T1000 (cell line): ENCODE results near the gene ZNF213.
A peak's percentile ranks its signal among the peaks of the same experiment; 100 is the strongest.
"Not testable (repeated sequence)": the region's sequence is repeated elsewhere in the genome, so short reads cannot be mapped to it uniquely, and the experiment has no call there.

Source experiments
- DNase-seq: peaks from one replicate; lab custom pipeline; 2025; ENCODE audit warnings: mixed read lengths; lab: John Stamatoyannopoulos, UW

Gene ZNF213

GRCh38 chr16:3129137-3130131 lies 5.4 kb upstream of the ZNF213 start:
- peak; percentile 62 for DNase-seq

- peak; percentile 10 for DNase-seq
Observed at GRCh38 chr16:3131755-3132377, 3.0 kb upstream of the ZNF213 start.

- DNase-seq, result no peak
Observed at GRCh38 chr16:3133844-3134243, 985 bp upstream of the ZNF213 start.

GRCh38 chr16:3135126-3135715 lies 392 bp downstream of the ZNF213 start:
- no peak for DNase-seq

- no peak for DNase-seq
Observed at GRCh38 chr16:3137267-3137666, 2.4 kb downstream of the ZNF213 start.

GRCh38 chr16:3138342-3138741 lies 3.5 kb downstream of the ZNF213 start:
- no peak for DNase-seq

- DNase-seq, result no peak
Observed at GRCh38 chr16:3138823-3139426, 4.1 kb downstream of the ZNF213 start.

- DNase-seq, result not testable (repeated sequence)
Observed at GRCh38 chr16:3139561-3139960, 4.7 kb downstream of the ZNF213 start.

GRCh38 chr16:3140603-3141427 lies 6.0 kb downstream of the ZNF213 start:
- no peak for DNase-seq

- DNase-seq, result no peak
Observed at GRCh38 chr16:3141781-3142311, 7.0 kb downstream of the ZNF213 start.

- no peak for DNase-seq
Observed at GRCh38 chr16:3142327-3142726, 7.5 kb downstream of the ZNF213 start.

- DNase-seq, result no peak
Observed at GRCh38 chr16:3142770-3143169, 7.9 kb downstream of the ZNF213 start.

GRCh38 chr16:3143189-3143588 lies 8.4 kb downstream of the ZNF213 start:
- no peak for DNase-seq

GRCh38 chr16:3143598-3144320 lies 8.9 kb downstream of the ZNF213 start:
- DNase-seq, result no peak

- no peak for DNase-seq
Observed at GRCh38 chr16:3144321-3144983, 9.6 kb downstream of the ZNF213 start.

- DNase-seq, result no peak
Observed at GRCh38 chr16:3145151-3145550, 10.3 kb downstream of the ZNF213 start.

- no peak for DNase-seq
Observed at GRCh38 chr16:3145660-3146059, 10.8 kb downstream of the ZNF213 start.

GRCh38 chr16:3147046-3147756 lies 12.4 kb downstream of the ZNF213 start:
- no peak for DNase-seq

- no peak for DNase-seq
Observed at GRCh38 chr16:3147757-3148104, 12.9 kb downstream of the ZNF213 start.
